ENCODE results near the gene OR2M7.

DNA sequence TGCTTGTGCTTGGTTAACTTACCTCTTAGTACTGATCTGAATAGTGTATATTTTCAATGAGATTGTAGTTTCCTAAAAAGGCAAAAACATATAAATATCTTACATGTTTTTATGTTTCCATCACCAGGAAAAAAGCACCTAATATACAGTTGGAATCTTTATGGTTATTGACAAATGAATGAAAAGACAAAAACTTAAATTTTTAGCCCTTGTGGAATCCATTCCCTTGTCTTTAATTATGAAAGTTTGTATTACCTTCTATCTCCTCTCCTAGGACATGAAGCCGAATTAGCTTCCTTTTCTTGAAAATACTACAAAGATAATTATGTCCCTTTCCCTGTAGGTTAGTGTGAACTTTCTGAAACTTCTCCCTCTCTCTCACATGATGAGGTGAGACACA, 21.0 kb downstream of the OR2M7 start, which contains the start of gene OR2T12:
- TF ChIP-seq, protein P1, sequence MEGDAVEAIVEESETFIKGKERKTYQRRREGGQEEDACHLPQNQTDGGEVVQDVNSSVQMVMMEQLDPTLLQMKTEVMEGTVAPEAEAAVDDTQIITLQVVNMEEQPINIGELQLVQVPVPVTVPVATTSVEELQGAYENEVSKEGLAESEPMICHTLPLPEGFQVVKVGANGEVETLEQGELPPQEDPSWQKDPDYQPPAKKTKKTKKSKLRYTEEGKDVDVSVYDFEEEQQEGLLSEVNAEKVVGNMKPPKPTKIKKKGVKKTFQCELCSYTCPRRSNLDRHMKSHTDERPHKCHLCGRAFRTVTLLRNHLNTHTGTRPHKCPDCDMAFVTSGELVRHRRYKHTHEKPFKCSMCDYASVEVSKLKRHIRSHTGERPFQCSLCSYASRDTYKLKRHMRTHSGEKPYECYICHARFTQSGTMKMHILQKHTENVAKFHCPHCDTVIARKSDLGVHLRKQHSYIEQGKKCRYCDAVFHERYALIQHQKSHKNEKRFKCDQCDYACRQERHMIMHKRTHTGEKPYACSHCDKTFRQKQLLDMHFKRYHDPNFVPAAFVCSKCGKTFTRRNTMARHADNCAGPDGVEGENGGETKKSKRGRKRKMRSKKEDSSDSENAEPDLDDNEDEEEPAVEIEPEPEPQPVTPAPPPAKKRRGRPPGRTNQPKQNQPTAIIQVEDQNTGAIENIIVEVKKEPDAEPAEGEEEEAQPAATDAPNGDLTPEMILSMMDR (conservative IDR thresholded peaks at IDR 0.05; ENCODE audit: low read depth, low read length) = no peak
- TF ChIP-seq EZH2phosphoT487 (IDR thresholded peaks at IDR 0.05; ENCODE audit: borderline replicate concordance, low read length) (no peak), EZH2 (IDR thresholded peaks at IDR 0.05; ENCODE audit: low read length, unreplicated experiment) (no peak)
